ENCODE results near the gene CMC2. TPM values are rescaled to one million over a fixed set of nuclear protein-coding genes. Genes with fewer than 3 reads are reported as not detected.

CMC2 gene
- total and polyA plus RNA-seq, 2 of the 13 experiments (the other 11 are each of a cell fraction or from before 2014, with no cell fraction given) = 116 to 129 TPM

GRCh38 chr16:80984124-80984892 is 22.4 kb downstream of the CMC2 start:
- Histone ChIP-seq H4K20me1 (ENCODE audit: insufficient read depth, low read length) (no peaks in the 10 kb centered on the region), H3K36me3 (replicated peaks in 1 of 2; ENCODE audit: control insufficient read depth in 1 of 2, insufficient read depth in 2 of 2, low read length in 2 of 2) (peaks cover 3 to 6% of the 10 kb centered on the region in 2 experiments; a peak in 4 of 5 replicates), H3K9me3 (ENCODE audit: low read length) (no peaks in the 10 kb centered on the region), H2AFZ (ENCODE audit: low read length) (no peak overlapping the region), H3K27ac (ENCODE audit: extremely low read length, insufficient read depth, low read length) (no peak overlapping the region), H3K9ac (ENCODE audit: insufficient read depth, low read depth, low read length) (no peak overlapping the region), H3K4me3 (replicated peaks in 1 of 3; ENCODE audit: insufficient read depth in 1 of 3, low read depth in 2 of 3, low read length in 3 of 3) (no peak overlapping the region), H3K4me1 (ENCODE audit: insufficient read depth, low read length) (peaks cover 49% of the 10 kb centered on the region), H3K79me2 (ENCODE audit: insufficient read depth, low read length) (peaks cover 54% of the 10 kb centered on the region), H3K4me2 (ENCODE audit: low read depth, low read length) (no peak overlapping the region), H3K27me3 (ENCODE audit: control insufficient read depth in 1 of 2, insufficient read depth in 2 of 2, low read length in 2 of 2) (no peaks in the 10 kb centered on the region)
- 0 out of 4 replicates have a peak, but pooled peaks of 1 of the 2 experiments have one; percentile 14 for TF ChIP-seq MAFK (conservative IDR thresholded peaks at IDR 0.05 in 1 of 2, IDR thresholded peaks at IDR 0.05 in 1 of 2; ENCODE audit: low read length in 2 of 2)
- TF ChIP-seq NFIC (IDR thresholded peaks at IDR 0.05; ENCODE audit: low read length) = no peak
- intact Hi-C loops (cut with micrococcal nuclease; ENCODE audit: unreplicated experiment) (no loop called here), in situ Hi-C loops (cut with HindIII; ENCODE audit: extremely low pct_ligation_motif_present, low pct_unique_long_range_greater_than_20kb) (no loop called here)
- ATAC-seq (no peak), FAIRE-seq (no peak), DNase-seq (ENCODE audit: low spot score) (no peak)
- ChIA-PET CTCF (ENCODE audit: low intra/inter-chr PET ratio, low total read pairs) (no interaction called here), POLR2A (no interaction called here)
- BruUV-seq (replicated peaks) = no TSS peak
- WGBS (ENCODE audit: low lambda C conversion rate) = 95% methylated on average over 6 of the region's 6 CpGs

- Histone ChIP-seq H3K9me3 (ENCODE audit: low read length) (no peaks in the 10 kb centered on the region), H3K4me2 (ENCODE audit: low read depth, low read length) (no peak overlapping the region), H3K79me2 (ENCODE audit: insufficient read depth, low read length) (peaks cover 39% of the 10 kb centered on the region), H3K27me3 (ENCODE audit: control insufficient read depth in 1 of 2, insufficient read depth in 2 of 2, low read length in 2 of 2) (no peaks in the 10 kb centered on the region), H4K20me1 (ENCODE audit: insufficient read depth, low read length) (no peaks in the 10 kb centered on the region), H3K36me3 (replicated peaks in 1 of 2; ENCODE audit: control insufficient read depth in 1 of 2, insufficient read depth in 2 of 2, low read length in 2 of 2) (peaks cover 3 to 16% of the 10 kb centered on the region in 2 experiments; a peak in 4 of 5 replicates), H3K4me3 (replicated peaks in 1 of 3; ENCODE audit: insufficient read depth in 1 of 3, low read depth in 2 of 3, low read length in 3 of 3) (no peak overlapping the region), H2AFZ (ENCODE audit: low read length) (no peak overlapping the region), H3K4me1 (ENCODE audit: insufficient read depth, low read length) (peaks cover 40% of the 10 kb centered on the region), H3K27ac (ENCODE audit: extremely low read length, insufficient read depth, low read length) (no peak overlapping the region), H3K9ac (ENCODE audit: insufficient read depth, low read depth, low read length) (no peak overlapping the region)
- CTCF ChIA-PET (ENCODE audit: low intra/inter-chr PET ratio, low total read pairs) = no interaction called here
- ATAC-seq = no peak
- DNase-seq (ENCODE audit: low spot score) = no peak
- intact Hi-C loops (cut with micrococcal nuclease; ENCODE audit: unreplicated experiment) = no loop called here
- in situ Hi-C loops (cut with HindIII; ENCODE audit: extremely low pct_ligation_motif_present, low pct_unique_long_range_greater_than_20kb) = no loop called here
- no peak for FAIRE-seq
- BruUV-seq (replicated peaks) = no TSS peak
- WGBS (ENCODE audit: low lambda C conversion rate) = 74% methylated on average over 4 of the region's 4 CpGs
- POLR2A ChIA-PET = no interaction called here
- TF ChIP-seq ZNF678 (CRISPR knock-in tag; IDR thresholded peaks at IDR 0.05) (no peak), RORA (CRISPR knock-in tag; IDR thresholded peaks at IDR 0.05) (no peak), ZNF850 (CRISPR knock-in tag; conservative IDR thresholded peaks at IDR 0.05) (no peak), ZBTB7A (CRISPR knock-in tag; IDR thresholded peaks at IDR 0.05) (no peak), REPIN1 (CRISPR knock-in tag; IDR thresholded peaks at IDR 0.05; ENCODE audit: borderline replicate concordance, low read depth) (no peak), ZNF737 (CRISPR knock-in tag; IDR thresholded peaks at IDR 0.05; ENCODE audit: borderline replicate concordance) (no peak), ZNF772 (CRISPR knock-in tag; IDR thresholded peaks at IDR 0.05) (no peak)
These were observed 24.0 kb downstream of the CMC2 start for GRCh38 chr16:80982646-80983045.
